ENCODE data around the gene CELA3A.
"Not testable (repeated sequence)": the region's sequence is repeated elsewhere in the genome, so short reads cannot be mapped to it uniquely, and the experiment has no call there.

Gene CELA3A

DNA sequence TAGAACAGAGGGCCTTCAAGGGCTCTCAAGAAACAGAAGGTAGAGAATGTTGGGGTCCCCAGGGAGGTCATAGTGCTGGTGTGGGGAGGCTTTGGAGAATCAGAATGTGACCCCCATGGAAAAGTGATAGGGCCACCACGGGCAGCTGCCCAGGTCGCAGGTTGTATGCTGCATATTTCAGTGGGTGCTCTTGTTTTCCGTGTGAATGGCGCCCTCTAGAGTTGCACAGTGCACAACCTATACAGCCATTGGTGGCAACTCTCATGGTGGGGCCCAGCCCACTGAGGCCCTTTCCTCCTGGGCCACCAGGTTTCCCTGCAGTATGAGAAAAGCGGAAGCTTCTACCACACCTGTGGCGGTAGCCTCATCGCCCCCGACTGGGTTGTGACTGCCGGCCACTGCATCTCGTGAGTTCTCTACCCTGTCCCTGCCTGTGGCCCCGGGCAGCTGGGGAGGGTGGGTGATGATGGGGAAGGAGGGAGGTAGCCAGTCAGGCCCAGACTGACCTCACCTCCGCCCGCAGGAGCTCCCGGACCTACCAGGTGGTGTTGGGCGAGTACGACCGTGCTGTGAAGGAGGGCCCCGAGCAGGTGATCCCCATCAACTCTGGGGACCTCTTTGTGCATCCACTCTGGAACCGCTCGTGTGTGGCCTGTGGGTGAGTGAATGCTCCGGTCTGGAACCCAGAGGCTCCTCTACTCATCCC, 20.8 kb upstream of the CELA3A start:
- not testable (repeated sequence) for DNase-seq

DNA sequence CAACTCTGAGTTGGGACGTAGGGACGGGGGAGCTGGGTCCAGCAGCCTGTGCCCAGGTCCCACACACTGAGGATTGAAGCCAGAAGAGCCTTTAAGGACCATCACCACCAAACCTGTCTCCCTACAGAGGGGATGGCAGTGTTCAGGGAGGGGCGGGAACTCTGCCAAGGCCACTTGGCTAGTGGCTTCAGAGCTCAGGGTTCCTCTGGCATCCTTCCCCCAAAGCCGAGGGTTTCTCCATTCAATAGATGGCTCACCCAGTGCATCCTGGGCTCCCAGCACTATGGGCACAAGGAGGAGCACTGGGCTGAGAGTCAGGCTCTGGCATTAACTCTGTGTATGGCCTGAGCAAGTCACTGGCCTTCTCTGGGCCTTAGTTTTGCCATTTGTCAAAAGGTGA, 20.2 kb upstream of the CELA3A start:
- not testable (repeated sequence) for DNase-seq

DNA sequence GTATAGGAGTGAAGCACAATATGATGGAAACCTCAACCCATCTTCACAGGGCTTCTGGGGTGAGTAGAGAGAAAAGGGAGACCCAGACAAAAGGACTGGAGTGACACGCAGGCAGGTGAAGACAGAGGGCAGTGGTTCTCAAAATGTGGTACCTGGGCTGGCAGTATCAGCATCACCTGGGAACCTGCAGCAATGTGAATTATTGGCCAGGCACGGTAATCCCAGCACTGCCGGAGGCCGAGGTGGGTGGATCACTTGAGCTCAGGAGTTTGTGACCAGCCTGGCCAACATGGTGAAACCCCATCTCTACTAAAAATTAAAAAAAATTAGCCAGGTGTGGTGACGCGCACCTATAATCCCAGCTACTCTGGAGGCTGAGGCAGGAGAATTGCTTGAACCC, 19.3 kb upstream of the CELA3A start:
- DNase-seq, result not testable (repeated sequence)

DNA sequence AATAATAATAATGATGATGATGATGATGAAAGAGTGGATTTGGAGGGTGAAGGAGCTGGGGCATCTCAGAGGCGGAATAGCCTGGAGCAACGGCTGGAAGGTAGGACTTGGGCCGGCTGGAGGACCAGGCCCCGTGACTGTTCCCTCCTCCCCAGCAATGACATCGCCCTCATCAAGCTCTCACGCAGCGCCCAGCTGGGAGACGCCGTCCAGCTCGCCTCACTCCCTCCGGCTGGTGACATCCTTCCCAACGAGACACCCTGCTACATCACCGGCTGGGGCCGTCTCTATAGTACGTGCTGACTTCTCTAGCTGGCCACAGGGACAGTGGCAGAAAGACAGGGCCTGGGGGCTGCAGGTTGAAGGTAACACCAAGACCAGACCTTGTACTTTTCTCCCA, 17.9 kb upstream of the CELA3A start:
- not testable (repeated sequence) for DNase-seq

DNA sequence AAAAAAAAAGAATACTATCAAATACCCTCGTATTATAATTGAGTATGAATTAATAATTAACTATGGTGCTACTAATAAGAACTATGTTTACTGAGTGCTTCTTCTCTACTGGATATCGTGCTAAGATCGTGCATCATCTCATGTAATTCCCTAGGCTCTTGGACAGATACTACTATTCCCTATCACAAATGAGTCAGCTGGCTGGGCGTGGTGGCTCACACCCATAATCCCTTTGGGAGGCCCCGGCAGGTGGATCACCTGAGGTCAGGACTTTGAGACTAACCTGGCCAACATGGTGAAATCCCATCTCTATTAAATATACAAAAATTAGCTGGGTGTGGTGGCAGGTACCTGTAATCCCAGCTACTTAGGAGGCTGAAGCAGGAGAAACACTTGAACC, 15.6 kb upstream of the CELA3A start:
- DNase-seq, result not testable (repeated sequence)

DNA sequence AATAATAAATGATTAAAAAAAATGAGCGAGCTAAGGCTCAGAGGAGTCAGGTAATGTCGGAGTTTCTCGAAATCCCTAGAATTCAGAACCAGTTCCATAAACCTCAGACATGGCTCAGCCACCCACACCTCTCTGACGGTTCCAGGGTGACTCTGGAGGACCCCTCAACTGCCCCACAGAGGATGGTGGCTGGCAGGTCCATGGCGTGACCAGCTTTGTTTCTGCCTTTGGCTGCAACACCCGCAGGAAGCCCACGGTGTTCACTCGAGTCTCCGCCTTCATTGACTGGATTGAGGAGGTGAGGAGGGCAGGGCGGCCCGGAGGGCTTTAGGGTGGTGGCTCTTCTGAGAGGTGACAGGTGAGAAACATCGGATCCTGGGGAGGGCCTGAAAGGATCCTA, 15.1 kb upstream of the CELA3A start:
- DNase-seq, result not testable (repeated sequence)

DNA sequence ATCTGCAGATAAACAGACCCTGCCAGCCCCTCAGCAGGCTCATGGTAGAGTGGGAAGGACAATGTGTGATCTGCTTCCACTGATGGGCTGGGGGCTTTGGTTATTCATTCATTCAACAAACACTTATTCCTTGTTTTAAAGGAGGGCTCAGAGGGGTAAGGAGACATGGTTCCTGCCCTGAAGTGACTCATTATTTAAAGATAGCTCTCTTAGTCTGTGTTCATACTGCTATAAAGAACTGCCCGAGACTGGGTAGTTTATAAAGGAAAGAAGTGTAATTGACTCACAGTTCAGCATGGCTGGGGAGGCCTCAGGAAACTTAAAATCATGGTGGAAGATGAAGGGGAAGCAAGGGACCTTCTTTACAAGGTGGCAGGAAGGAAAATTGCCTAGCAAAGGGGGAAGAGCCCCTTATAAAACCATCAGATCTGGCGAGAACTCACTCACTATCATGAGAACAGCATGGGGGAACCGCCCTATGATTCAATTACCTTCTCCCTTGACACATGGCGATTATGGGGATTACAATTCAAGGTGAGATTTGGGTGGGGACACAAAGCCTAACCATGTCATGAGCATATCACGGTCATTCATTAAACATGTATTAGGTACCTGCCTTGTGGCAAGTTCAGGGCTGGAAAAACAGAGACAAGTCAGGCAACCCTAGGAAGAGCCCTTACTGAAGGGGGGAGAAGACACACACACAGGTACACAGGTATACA, 11.6 kb upstream of the CELA3A start:
- not testable (repeated sequence) for DNase-seq

DNA sequence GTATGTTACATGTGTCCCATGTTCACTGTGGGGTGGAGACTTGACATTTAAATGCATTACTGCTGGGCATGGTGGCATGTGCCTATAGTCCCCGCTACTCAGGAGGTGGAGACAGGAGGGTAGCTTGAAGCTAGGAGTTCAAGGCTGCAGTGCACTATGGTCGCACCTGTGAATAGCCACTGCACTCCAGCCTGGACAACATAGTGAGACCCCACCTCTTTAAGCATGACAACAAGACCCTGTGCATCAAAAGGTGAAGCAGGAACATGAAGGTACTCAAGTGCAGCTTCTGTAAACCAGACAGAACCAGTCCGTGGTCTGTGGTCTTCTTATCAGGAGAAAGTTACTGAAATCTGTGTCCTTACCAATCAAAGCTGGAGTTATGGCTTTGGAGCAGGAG, 9.3 kb upstream of the CELA3A start:
- not testable (repeated sequence) for DNase-seq

DNA sequence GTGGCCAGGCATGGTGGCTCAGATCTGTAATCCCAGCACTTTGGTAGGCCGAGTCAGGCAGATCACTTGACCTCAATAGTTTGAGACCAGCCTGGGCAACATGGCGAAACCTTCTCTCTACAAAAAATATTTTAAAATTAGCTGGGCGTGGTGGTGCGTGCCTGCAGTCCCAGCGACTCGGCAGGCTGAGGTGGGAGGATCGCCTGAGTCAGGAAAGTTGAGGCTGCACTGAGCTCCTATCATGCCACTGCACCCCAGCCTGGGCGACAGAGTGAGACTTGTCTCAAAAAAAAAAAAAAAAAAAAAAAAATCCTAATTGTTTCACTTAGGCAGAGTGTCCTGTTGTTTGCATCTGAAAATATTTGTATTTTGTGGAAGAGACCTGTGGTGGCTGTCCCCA, 6.7 kb upstream of the CELA3A start:
- DNase-seq, result not testable (repeated sequence)

DNA sequence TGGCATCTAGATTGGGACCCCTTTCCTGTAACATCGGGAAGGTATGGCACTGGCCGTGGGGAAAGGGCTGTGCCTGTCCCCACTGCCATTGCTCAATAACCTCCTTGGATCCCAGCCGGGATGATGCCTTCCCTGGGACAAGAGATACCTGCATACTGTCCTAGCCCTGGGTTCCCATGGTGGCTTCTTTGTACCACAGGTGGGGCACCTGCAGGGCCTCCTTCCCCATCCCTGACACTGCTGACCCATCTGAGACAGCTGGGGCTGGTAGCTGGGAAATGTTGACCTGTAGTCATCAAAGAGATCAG, 4.8 kb upstream of the CELA3A start:
- DNase-seq, result not testable (repeated sequence)

DNA sequence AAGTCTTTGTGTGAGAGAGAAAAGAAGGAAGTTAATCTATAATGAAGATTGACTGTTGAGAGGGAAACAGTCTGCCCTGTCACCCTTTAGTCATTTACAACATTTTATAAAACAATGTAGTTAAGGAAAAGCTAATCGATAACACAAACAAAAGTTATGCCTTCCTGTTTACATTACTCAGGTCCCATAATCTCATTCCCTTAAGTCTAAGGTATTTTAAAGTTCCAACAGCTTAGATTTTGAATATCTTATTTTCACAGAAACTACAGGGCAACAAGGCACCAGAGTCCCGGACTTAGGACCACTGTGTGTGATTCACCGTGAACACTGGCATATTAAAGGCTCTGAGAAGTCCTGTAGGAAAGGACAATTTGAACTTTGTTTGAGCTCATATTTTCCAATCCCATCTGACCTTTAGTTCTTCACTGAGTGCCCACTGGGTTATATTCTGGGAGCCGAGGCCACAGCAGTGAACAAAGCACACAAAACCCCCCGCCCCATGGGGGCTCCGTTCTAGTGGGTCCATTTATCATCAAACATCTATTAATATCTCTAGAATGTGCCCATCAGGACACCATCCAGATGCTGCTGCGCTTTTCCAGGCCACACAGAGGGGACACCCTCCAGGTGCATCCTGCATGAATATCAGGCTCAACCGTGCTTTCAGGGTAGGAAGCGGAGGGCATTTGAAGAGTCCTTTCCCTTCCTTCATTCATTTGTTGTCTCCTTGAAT, 3.4 kb upstream of the CELA3A start:
- not testable (repeated sequence) for DNase-seq

DNA sequence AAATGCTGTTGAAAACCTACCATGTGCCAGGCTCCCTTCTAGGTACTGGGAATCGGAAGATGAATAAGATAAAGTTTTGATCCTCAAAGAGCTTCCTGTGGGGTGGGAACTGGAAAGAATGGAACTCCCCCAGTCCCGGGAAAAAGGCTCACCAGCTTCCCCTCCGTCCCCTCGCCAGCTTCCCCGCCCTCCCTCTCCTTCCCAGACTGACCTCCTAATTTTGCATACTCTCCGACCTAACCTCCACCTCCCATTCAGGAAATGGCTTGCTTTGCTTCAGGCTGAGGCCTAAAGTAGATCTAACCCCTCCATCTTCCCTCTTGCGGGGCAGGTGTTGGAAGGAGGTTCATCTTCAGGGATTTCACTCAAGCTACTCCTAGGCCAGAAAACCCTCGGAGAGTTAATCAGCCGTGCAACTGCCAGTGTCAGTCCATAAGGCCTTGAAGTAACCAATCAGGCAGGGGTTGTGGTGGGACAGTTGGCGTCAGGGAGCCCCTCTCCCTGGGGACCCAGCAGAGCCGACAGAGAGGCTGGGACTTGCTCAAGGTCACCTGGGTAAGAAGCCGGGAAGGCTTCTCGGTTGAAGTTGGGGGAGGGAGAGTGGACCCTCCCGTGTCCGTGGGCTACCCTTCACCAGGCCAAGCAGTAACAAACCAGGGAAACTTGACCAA, 2.7 kb upstream of the CELA3A start:
- DNase-seq, result not testable (repeated sequence)

DNA sequence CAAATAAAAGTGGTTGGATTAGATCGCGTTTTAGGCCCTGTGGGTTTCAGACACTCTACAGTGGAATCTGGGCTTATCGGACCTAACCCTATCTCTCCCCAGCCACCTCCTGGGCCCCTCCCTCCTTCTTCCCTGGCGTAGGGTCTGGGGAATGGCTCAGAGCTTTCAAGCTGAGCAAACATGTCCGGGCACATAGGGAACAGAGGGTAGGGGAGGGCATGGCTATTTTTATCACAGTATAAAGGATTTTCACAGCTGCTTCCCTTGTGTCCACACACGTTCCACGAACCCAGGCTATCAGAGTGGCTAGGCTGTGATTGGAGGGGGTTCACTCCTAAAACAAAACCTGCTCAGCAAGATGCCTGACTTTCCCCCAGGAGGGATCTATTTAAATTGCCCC, 1.8 kb upstream of the CELA3A start:
- not testable (repeated sequence) for DNase-seq

DNA sequence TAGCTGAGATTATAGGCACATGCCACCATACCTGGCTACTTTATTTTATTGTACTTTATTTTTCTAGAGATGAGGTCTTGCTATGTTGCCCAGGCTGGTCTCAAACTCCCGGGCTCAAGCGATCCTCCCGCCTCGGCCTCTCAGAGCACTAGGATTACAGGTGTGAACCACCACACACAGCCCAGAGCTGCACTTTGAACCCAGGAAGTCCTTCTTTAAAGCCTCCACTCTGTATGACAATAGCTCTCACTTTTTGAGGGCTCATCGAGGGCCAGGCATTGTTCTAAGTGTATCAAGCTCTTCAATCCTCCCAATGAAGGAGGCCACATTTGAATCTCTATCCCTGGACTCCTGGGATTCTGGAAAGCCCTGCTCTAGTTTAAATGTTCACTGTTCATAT, 1.0 kb downstream of the CELA3A start:
- DNase-seq, result not testable (repeated sequence)

DNA sequence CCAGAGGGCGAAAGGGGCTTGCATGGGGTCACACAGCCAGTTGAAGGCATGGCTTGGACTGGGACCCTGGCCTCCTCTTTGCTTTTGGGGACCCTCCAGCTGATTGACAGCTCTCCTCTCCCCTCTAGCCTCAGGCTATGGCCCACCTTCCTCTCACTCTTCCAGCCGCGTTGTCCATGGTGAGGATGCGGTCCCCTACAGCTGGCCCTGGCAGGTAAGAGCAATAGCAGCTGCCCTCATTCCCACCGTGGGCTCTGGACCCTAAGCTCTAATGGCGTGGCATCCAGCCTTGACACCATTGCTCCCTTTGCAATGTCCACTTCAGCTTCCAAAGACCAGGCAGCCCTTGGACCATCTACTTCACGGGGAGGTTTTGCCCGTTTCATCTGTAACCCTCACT, 1.4 kb downstream of the CELA3A start:
- DNase-seq, result not testable (repeated sequence)

DNA sequence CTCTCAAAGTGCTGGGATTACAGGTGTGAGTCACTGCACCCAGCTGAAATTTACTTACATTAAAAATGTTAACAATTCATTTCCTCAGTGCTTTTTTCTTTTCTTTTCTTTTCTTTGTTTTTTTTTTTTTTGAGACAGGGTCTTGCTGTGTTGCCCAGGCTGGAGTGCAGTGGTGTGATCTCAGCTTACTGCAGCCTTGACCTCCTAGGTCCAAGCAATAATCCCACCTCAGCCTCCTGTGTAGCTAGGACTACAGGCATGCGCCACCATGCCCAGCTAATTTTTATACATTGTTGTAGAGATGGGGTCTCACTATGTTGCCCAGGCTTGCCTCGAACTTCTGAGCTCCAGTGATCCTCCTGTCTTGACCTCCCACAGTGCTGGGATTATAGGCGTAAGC, 2.5 kb downstream of the CELA3A start:
- DNase-seq, result not testable (repeated sequence)

DNA sequence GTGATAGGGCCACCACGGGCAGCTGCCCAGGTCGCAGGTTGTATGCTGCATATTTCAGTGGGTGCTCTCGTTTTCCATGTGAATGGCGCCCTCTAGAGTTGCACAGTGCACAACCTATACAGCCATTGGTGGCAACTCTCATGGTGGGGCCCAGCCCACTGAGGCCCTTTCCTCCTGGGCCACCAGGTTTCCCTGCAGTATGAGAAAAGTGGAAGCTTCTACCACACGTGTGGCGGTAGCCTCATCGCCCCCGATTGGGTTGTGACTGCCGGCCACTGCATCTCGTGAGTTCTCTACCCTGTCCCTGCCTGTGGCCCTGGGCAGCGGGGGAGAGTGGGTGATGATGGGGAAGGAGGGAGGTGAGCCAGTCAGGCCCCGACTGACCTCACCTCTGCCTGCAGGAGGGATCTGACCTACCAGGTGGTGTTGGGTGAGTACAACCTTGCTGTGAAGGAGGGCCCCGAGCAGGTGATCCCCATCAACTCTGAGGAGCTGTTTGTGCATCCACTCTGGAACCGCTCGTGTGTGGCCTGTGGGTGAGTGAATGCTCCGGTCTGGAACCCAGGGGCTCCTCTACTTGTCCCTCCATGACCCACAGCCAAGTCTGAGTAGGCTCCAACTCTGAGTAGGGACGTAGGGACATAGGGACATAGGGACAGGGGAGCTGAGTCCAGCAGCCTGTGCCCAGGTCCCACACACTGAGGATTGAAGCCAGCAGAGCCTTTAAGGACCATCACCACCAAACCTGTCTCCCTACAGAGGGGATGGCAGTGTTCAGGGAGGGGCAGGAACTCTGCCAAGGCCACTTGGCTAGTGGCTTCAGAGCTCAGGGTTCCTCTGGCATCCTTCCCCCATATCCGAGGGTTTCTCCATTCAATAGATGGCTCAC, 4.0 kb downstream of the CELA3A start:
- DNase-seq, result peak in 4 of 51 donors; percentile 1 to 17 (median 4)

DNA sequence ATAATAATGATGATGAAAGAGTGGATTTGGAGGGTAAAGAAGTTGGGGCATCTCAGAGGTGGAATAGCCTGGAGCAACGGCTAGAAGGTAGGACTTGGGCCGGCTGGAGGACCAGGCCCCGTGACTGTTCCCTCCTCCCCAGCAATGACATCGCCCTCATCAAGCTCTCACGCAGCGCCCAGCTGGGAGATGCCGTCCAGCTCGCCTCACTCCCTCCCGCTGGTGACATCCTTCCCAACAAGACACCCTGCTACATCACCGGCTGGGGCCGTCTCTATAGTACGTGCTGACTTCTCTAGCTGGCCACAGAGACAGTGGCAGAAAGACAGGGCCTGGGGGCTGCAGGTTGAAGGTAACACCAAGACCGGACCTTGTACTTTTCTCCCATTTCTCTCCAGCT, 5.3 kb downstream of the CELA3A start:
- not testable (repeated sequence) for DNase-seq

DNA sequence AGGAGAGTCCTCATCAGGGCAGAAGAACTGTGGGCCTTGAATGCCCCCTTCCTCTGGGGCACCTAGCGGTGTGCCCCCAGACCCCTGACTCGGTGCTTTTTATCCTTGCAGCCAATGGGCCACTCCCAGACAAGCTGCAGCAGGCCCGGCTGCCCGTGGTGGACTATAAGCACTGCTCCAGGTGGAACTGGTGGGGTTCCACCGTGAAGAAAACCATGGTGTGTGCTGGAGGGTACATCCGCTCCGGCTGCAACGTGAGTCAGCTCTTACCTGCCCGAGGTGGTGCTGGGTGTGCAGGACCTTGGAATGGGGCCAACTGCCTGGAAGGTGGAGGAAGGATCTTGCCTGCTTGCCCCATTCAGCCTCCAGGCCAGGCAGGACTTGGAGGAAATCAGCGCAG, 5.8 kb downstream of the CELA3A start:
- DNase-seq, result not testable (repeated sequence)

DNA sequence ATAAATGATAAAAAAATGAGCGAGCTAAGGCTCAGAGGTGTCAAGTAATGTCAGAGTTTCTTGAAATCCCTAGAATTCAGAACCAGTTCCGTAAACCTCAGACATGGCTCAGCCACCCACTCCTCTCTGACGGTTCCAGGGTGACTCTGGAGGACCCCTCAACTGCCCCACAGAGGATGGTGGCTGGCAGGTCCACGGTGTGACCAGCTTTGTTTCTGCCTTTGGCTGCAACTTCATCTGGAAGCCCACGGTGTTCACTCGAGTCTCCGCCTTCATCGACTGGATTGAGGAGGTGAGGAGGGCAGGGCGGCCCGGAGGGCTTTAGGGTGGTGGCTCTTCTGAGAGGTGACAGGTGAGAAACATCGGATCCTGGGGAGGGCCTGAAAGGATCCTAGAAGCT, 8.1 kb downstream of the CELA3A start:
- DNase-seq, result not testable (repeated sequence)

DNA sequence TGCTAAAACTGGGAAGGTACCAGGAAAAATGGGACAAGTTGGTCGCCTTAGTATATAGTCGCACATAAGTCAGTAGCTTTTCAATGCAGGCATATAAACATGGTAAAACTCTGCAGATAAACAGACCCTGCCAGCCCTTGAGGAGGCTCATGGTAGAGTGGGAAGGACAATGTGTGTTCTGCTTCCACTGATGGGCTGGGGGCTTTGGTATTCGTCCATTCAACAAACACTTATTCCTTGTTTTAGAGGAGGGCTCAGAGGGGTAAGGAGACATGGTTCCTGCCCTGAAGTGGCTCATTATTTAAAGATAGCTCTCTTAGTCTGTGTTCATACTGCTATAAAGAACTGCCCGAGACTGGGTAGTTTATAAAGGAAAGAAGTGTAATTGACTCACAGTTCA, 11.3 kb downstream of the CELA3A start:
- not testable (repeated sequence) for DNase-seq
